Activated naive CD4-positive, alpha-beta T cell treated with anti-CD3 and anti-CD28 coated beads, Interleukin-2, amount 50 U/mL, for 24 hours (primary cell): Measurements from ENCODE around the gene TNFRSF12A.
"Not testable (repeated sequence)": the region's sequence is repeated elsewhere in the genome, so short reads cannot be mapped to it uniquely, and the experiment has no call there.

Experiments used
- H3K27ac Mint-ChIP-seq: one replicate; pipeline ENCODE4 v1.8.0; 2021; ENCODE audit warnings: mild to moderate bottlenecking, mixed read lengths
- H3K27me3 Mint-ChIP-seq: one replicate; pipeline ENCODE4 v1.8.0; 2021; ENCODE audit warnings: mixed read lengths
- H3K36me3 Mint-ChIP-seq: one replicate; pipeline ENCODE4 v1.8.0; 2021; ENCODE audit warnings: mixed read lengths
- H3K4me1 Mint-ChIP-seq: one replicate; pipeline ENCODE4 v1.8.0; 2021; ENCODE audit warnings: mixed read lengths
- H3K4me3 Mint-ChIP-seq: one replicate; pipeline ENCODE4 v1.8.0; 2021; ENCODE audit warnings: mild to moderate bottlenecking, mixed read lengths
- H3K9me3 Mint-ChIP-seq: one replicate; pipeline ENCODE4 v1.8.0; 2021; ENCODE audit warnings: mixed read lengths

The TNFRSF12A gene

GRCh38 chr16:3057181-3058138, 37.3 kb downstream of the TNFRSF12A start:
- H3K27ac Mint-ChIP-seq, result no peak overlapping the region
- H3K4me1 Mint-ChIP-seq, result peaks cover 44% of the 10 kb centered on the region
- no peaks in the 10 kb centered on the region for H3K36me3 Mint-ChIP-seq
- H3K4me3 Mint-ChIP-seq, result peak overlapping the region; percentile 33
- H3K27me3 Mint-ChIP-seq, result no peaks in the 10 kb centered on the region
- no peaks in the 10 kb centered on the region for H3K9me3 Mint-ChIP-seq

- H3K27me3 Mint-ChIP-seq, result no peaks in the 10 kb centered on the region
- peak overlapping the region; percentile 83 for H3K4me3 Mint-ChIP-seq
- no peak overlapping the region for H3K27ac Mint-ChIP-seq
- H3K9me3 Mint-ChIP-seq, result no peaks in the 10 kb centered on the region
- no peaks in the 10 kb centered on the region for H3K36me3 Mint-ChIP-seq
- peaks cover 49% of the 10 kb centered on the region for H3K4me1 Mint-ChIP-seq
These were observed 38.2 kb downstream of the TNFRSF12A start for GRCh38 chr16:3058139-3059030.

GRCh38 chr16:3059041-3059722, 39.0 kb downstream of the TNFRSF12A start:
- H3K27me3 Mint-ChIP-seq, result no peaks in the 10 kb centered on the region
- peak overlapping the region; percentile 86 for H3K4me3 Mint-ChIP-seq
- H3K36me3 Mint-ChIP-seq, result no peaks in the 10 kb centered on the region
- H3K9me3 Mint-ChIP-seq, result no peaks in the 10 kb centered on the region
- H3K27ac Mint-ChIP-seq, result peak overlapping the region; percentile 35
- peaks cover 49% of the 10 kb centered on the region for H3K4me1 Mint-ChIP-seq

GRCh38 chr16:3059723-3060242, 39.6 kb downstream of the TNFRSF12A start:
- H3K9me3 Mint-ChIP-seq, result no peaks in the 10 kb centered on the region
- no peaks in the 10 kb centered on the region for H3K36me3 Mint-ChIP-seq
- H3K27me3 Mint-ChIP-seq, result no peaks in the 10 kb centered on the region
- H3K27ac Mint-ChIP-seq, result peak overlapping the region; percentile 80
- H3K4me3 Mint-ChIP-seq, result peak overlapping the region; percentile 86
- peaks cover 49% of the 10 kb centered on the region for H3K4me1 Mint-ChIP-seq

GRCh38 chr16:3060339-3061127, 40.4 kb downstream of the TNFRSF12A start:
- Mint-ChIP-seq H3K4me1 (peaks cover 49% of the 10 kb centered on the region), H3K36me3 (peaks cover 2% of the 10 kb centered on the region), H3K4me3 (peak overlapping the region; percentile 86), H3K27me3 (no peaks in the 10 kb centered on the region), H3K9me3 (no peaks in the 10 kb centered on the region), H3K27ac (peak overlapping the region; percentile 80)

GRCh38 chr16:3062553-3062952, 42.4 kb downstream of the TNFRSF12A start:
- Mint-ChIP-seq H3K9me3 (no peaks in the 10 kb centered on the region), H3K36me3 (peaks cover 8% of the 10 kb centered on the region), H3K4me3 (no peak overlapping the region), H3K4me1 (peaks cover 44% of the 10 kb centered on the region), H3K27ac (no peak overlapping the region), H3K27me3 (no peaks in the 10 kb centered on the region)

GRCh38 chr16:3063625-3064386, 43.6 kb downstream of the TNFRSF12A start:
- H3K27me3 Mint-ChIP-seq, result no peaks in the 10 kb centered on the region

GRCh38 chr16:3065069-3065741, 45.0 kb downstream of the TNFRSF12A start, which contains the start of gene IL32:
Gene IL32 (plus strand): TSS chr16:3065640. CDS start chr16:3065812, 172 bp downstream.
- no peaks in the 10 kb centered on the region for H3K27me3 Mint-ChIP-seq
- H3K36me3 Mint-ChIP-seq, result peaks cover 14% of the 10 kb centered on the region
- H3K4me3 Mint-ChIP-seq, result peak within 1 kb of the TSS; percentile 100
- H3K27ac Mint-ChIP-seq, result peak within 1 kb of the TSS; percentile 99
- no peaks in the 10 kb centered on the region for H3K9me3 Mint-ChIP-seq
- H3K4me1 Mint-ChIP-seq, result peaks cover 60% of the 10 kb centered on the region

More at GRCh38 chr16:3063625-3064386, 43.6 kb downstream of the TNFRSF12A start:
- peaks cover 8% of the 10 kb centered on the region for H3K36me3 Mint-ChIP-seq
- H3K4me3 Mint-ChIP-seq, result peak overlapping the region; percentile 39
- H3K9me3 Mint-ChIP-seq, result no peaks in the 10 kb centered on the region
- H3K27ac Mint-ChIP-seq, result peak overlapping the region; percentile 89
- H3K4me1 Mint-ChIP-seq, result peaks cover 55% of the 10 kb centered on the region

GRCh38 chr16:3065742-3066439, 45.7 kb downstream of the TNFRSF12A start:
- Mint-ChIP-seq H3K4me1 (peaks cover 59% of the 10 kb centered on the region), H3K27ac (peak overlapping the region; percentile 99), H3K27me3 (no peaks in the 10 kb centered on the region), H3K4me3 (peak overlapping the region; percentile 100), H3K36me3 (peaks cover 15% of the 10 kb centered on the region), H3K9me3 (no peaks in the 10 kb centered on the region)

GRCh38 chr16:3066440-3066748, 46.2 kb downstream of the TNFRSF12A start:
- H3K9me3 Mint-ChIP-seq, result no peaks in the 10 kb centered on the region
- peak overlapping the region; percentile 100 for H3K4me3 Mint-ChIP-seq
- H3K36me3 Mint-ChIP-seq, result peaks cover 15% of the 10 kb centered on the region
- no peaks in the 10 kb centered on the region for H3K27me3 Mint-ChIP-seq
- H3K27ac Mint-ChIP-seq, result peak overlapping the region; percentile 99
- H3K4me1 Mint-ChIP-seq, result peaks cover 64% of the 10 kb centered on the region

- H3K36me3 Mint-ChIP-seq, result peaks cover 15% of the 10 kb centered on the region
- peak overlapping the region; percentile 95 for H3K27ac Mint-ChIP-seq
- peaks cover 70% of the 10 kb centered on the region for H3K4me1 Mint-ChIP-seq
- peak overlapping the region; percentile 100 for H3K4me3 Mint-ChIP-seq
- no peaks in the 10 kb centered on the region for H3K27me3 Mint-ChIP-seq
- no peaks in the 10 kb centered on the region for H3K9me3 Mint-ChIP-seq
These were observed 48.3 kb downstream of the TNFRSF12A start for GRCh38 chr16:3068487-3068886.

GRCh38 chr16:3069146-3069545, 49.0 kb downstream of the TNFRSF12A start:
- peak overlapping the region; percentile 80 for H3K27ac Mint-ChIP-seq
- H3K36me3 Mint-ChIP-seq, result peaks cover 15% of the 10 kb centered on the region
- peak overlapping the region; percentile 26 for H3K4me3 Mint-ChIP-seq
- H3K4me1 Mint-ChIP-seq, result peaks cover 70% of the 10 kb centered on the region
- H3K9me3 Mint-ChIP-seq, H3K27me3 Mint-ChIP-seq: not testable (repeated sequence)

- no peaks in the 10 kb centered on the region for H3K27me3 Mint-ChIP-seq
- H3K27ac Mint-ChIP-seq, result peak overlapping the region; percentile 80
- H3K4me1 Mint-ChIP-seq, result peaks cover 73% of the 10 kb centered on the region
- peak overlapping the region; percentile 36 for H3K4me3 Mint-ChIP-seq
- peaks cover 11% of the 10 kb centered on the region for H3K36me3 Mint-ChIP-seq
- H3K9me3 Mint-ChIP-seq, result no peaks in the 10 kb centered on the region
These were observed 50.5 kb downstream of the TNFRSF12A start for GRCh38 chr16:3070608-3071111.
